Activated CD8-positive, alpha-beta T cell treated with anti-CD3 and anti-CD28 coated beads for 36 hours (primary cell): ENCODE measurements around the gene PBX3. TPM values are rescaled to one million over a fixed set of nuclear protein-coding genes. Genes with fewer than 3 reads are reported as not detected.

Experiments
- ATAC-seq: fragments of 200-7000 bp; cut with Tn5 transposase; one replicate; pipeline ENCODE4 v1.10.0; 2021; ENCODE audit warnings: mild to moderate bottlenecking, moderate library complexity
- CTCF ChIA-PET: fragments of 350-600 bp; sonication (Branson Sonifier 250); formaldehyde crosslinking; loops from one replicate; lab custom pipeline; 2021; ENCODE audit warnings: antibody characterized with exemption; lab: Charles Lee
- POLR2A ChIA-PET: fragments of 350-600 bp; sonication (Branson Sonifier 250); formaldehyde crosslinking; loops from one replicate; lab custom pipeline; 2021; ENCODE audit warnings: antibody characterized with exemption; lab: Charles Lee
- DNase-seq: peaks from one replicate; pipeline ENCODE4 v3.0.0-alpha.2; 2020
- H3K27ac Mint-ChIP-seq: one replicate; pipeline ENCODE4 v1.8.0; 2021; ENCODE audit warnings: mild to moderate bottlenecking, mixed read lengths
- H3K27me3 Mint-ChIP-seq: one replicate; pipeline ENCODE4 v1.8.0; 2021; ENCODE audit warnings: mixed read lengths
- H3K36me3 Mint-ChIP-seq: one replicate; pipeline ENCODE4 v1.8.0; 2021; ENCODE audit warnings: low read depth, mixed read lengths
- H3K4me1 Mint-ChIP-seq: one replicate; pipeline ENCODE4 v1.8.0; 2021; ENCODE audit warnings: low read depth, mixed read lengths
- H3K4me3 Mint-ChIP-seq: one replicate; pipeline ENCODE4 v1.8.0; 2021; ENCODE audit warnings: mild to moderate bottlenecking, moderate library complexity, mixed read lengths
- H3K9me3 Mint-ChIP-seq: one replicate; pipeline ENCODE4 v1.8.0; 2021; ENCODE audit warnings: mixed read lengths
- CTCF ChIP-seq: fragments of 200-600 bp; IDR thresholded peaks from one replicate; pipeline ENCODE4 v1.8.0; 2022; ENCODE audit warnings: antibody characterized with exemption, mild to moderate bottlenecking
- intact Hi-C: fragments of 100-400 bp; cut with micrococcal nuclease; formaldehyde crosslinking; loops from one replicate; pipeline ENCODE4 v1.10.0; 2022
- total RNA-seq, 2 experiments: library from RNA; stranded (reverse); gene quantifications; one replicate each; pipeline ENCODE4 v1.2.3, GENCODE V29; 2021

PBX3 gene
- total RNA-seq, 2 experiments from 2014 or later, result 11.5 to 14.1 TPM

GRCh38 chr9:125995006-125995405 is 247.8 kb downstream of the PBX3 start:
- intact Hi-C loops, result no loop called here
- ATAC-seq (no peak), DNase-seq (no peak)
- no peak overlapping the region for H3K4me3 Mint-ChIP-seq
- no peak for TF ChIP-seq CTCF
- no peaks in the 10 kb centered on the region for H3K9me3 Mint-ChIP-seq
- H3K27ac Mint-ChIP-seq, result no peak overlapping the region
- ChIA-PET POLR2A (no interaction called here), CTCF (no interaction called here)
- H3K36me3 Mint-ChIP-seq, result no peaks in the 10 kb centered on the region
- no peaks in the 10 kb centered on the region for H3K27me3 Mint-ChIP-seq
- no peaks in the 10 kb centered on the region for H3K4me1 Mint-ChIP-seq

GRCh38 chr9:125995706-125996105 is 248.5 kb downstream of the PBX3 start:
- no peak for TF ChIP-seq CTCF
- Mint-ChIP-seq H3K4me1 (no peaks in the 10 kb centered on the region), H3K4me3 (no peak overlapping the region), H3K36me3 (no peaks in the 10 kb centered on the region), H3K27me3 (peaks cover 3% of the 10 kb centered on the region), H3K27ac (no peak overlapping the region), H3K9me3 (no peaks in the 10 kb centered on the region)
- ATAC-seq (no peak), DNase-seq (no peak)
- CTCF ChIA-PET, result no interaction called here
- POLR2A ChIA-PET, result no interaction called here
- intact Hi-C loops, result no loop called here

GRCh38 chr9:125996791-125997190 is 249.6 kb downstream of the PBX3 start:
- no peak overlapping the region for H3K27ac Mint-ChIP-seq
- no peak overlapping the region for H3K4me3 Mint-ChIP-seq
- H3K4me1 Mint-ChIP-seq, result no peaks in the 10 kb centered on the region
- H3K27me3 Mint-ChIP-seq, result peaks cover 3% of the 10 kb centered on the region
- intact Hi-C loops, result no loop called here
- ChIA-PET POLR2A (no interaction called here), CTCF (no interaction called here)
- DNase-seq (no peak), ATAC-seq (no peak)
- no peaks in the 10 kb centered on the region for H3K36me3 Mint-ChIP-seq
- no peak for TF ChIP-seq CTCF
- H3K9me3 Mint-ChIP-seq, result no peaks in the 10 kb centered on the region

GRCh38 chr9:125997196-125997823 is 250.1 kb downstream of the PBX3 start:
- ChIA-PET POLR2A (interaction anchor here (0.7 kb wide), 1 partner anchor 944 kb away, joined by 3 read pairs; no protein-coding TSS in a partner anchor), CTCF (no interaction called here)
- no peak overlapping the region for H3K4me3 Mint-ChIP-seq
- intact Hi-C loops, result no loop called here
- H3K27me3 Mint-ChIP-seq, result peaks cover 3% of the 10 kb centered on the region
- ATAC-seq (no peak), DNase-seq (no peak)
- H3K4me1 Mint-ChIP-seq, result no peaks in the 10 kb centered on the region
- H3K9me3 Mint-ChIP-seq, result no peaks in the 10 kb centered on the region
- no peak for TF ChIP-seq CTCF
- no peaks in the 10 kb centered on the region for H3K36me3 Mint-ChIP-seq
- no peak overlapping the region for H3K27ac Mint-ChIP-seq

GRCh38 chr9:125998837-125999503 is 251.8 kb downstream of the PBX3 start:
- Mint-ChIP-seq H3K4me3 (no peak overlapping the region), H3K4me1 (no peaks in the 10 kb centered on the region), H3K27ac (no peak overlapping the region), H3K36me3 (no peaks in the 10 kb centered on the region), H3K27me3 (peaks cover 3% of the 10 kb centered on the region), H3K9me3 (no peaks in the 10 kb centered on the region)
- POLR2A ChIA-PET, result interaction anchor here (0.6 kb wide), 1 partner anchor 716 kb away, joined by 3 read pairs; no protein-coding TSS in a partner anchor
- intact Hi-C loops, result no loop called here
- ATAC-seq, result no peak
- DNase-seq, result no peak
- CTCF ChIA-PET, result no interaction called here
- no peak for TF ChIP-seq CTCF
